ENCODE results near the gene GPS2. TPM values are rescaled to one million over a fixed set of nuclear protein-coding genes. Genes with fewer than 3 reads are reported as not detected.
A peak's percentile ranks its signal among the peaks of the same experiment; 100 is the strongest.

GPS2 gene
- total and polyA plus RNA-seq, 10 of the 15 experiments (the other 5 are each of a cell fraction or from before 2014, with no cell fraction given) = 10.2 to 96.4 (median 42.5) TPM

- ATAC-seq (peak; percentile 90), DNase-seq (ENCODE audit: low read depth, low spot score) (peak; percentile 40), FAIRE-seq (peak; percentile 97)
- no TSS peak for BruUV-seq (replicated peaks)
- H3K4me1 ChIP-seq (ENCODE audit: control insufficient read depth, insufficient read depth, low read length) = peaks cover 8% of the 10 kb centered on the region
- no peaks in the 10 kb centered on the region; a peak in 1 of 4 replicates for H3K27me3 ChIP-seq (replicated peaks in 1 of 2; ENCODE audit: control insufficient read depth in 2 of 2, insufficient read depth in 2 of 2, low read length in 1 of 2)
- POLR2A ChIA-PET = interaction anchor here (1.7 kb wide), 1 partner anchor 16 kb away, joined by 4 read pairs; no protein-coding TSS in a partner anchor
- in situ Hi-C loops (cut with MboI) = no loop called here
- H3K79me2 ChIP-seq (ENCODE audit: control insufficient read depth, insufficient read depth, low read length) = no peaks in the 10 kb centered on the region
- no peaks in the 10 kb centered on the region for H3K36me3 ChIP-seq (ENCODE audit: control insufficient read depth in 2 of 2, insufficient read depth in 2 of 2, low read length in 1 of 2)
- H3K9ac ChIP-seq (ENCODE audit: control insufficient read depth, insufficient read depth, low read length) = no peak overlapping the region; the same call in 1 of the 2 replicates
- H3K9me3 ChIP-seq (replicated peaks; ENCODE audit: control insufficient read depth, insufficient read depth, low read length) = no peaks in the 10 kb centered on the region
- SMC1A ChIA-PET (ENCODE audit: uncharacterized antibody, unreplicated experiment) = interaction anchor here (0.6 to 3.3 kb wide), 5 partner anchors 16 to 407 kb away, joined by 3 to 17 read pairs (median 3); partner anchors contain the start of genes TMEM95 and TP53
- peak overlapping the region; percentile 56 for H3K4me3 ChIP-seq
- 0% methylated on average over 29 of the region's 29 CpGs for WGBS (ENCODE audit: insufficient coverage, insufficient replicate concordance, low lambda C conversion rate, missing lambda C conversion rate)
- no peaks in the 10 kb centered on the region; the same call in 1 of the 2 replicates for H4K20me1 ChIP-seq (ENCODE audit: control insufficient read depth, insufficient read depth)
- H3K27ac ChIP-seq (ENCODE audit: control insufficient read depth, insufficient read depth) = no peak overlapping the region
- peak overlapping the region; percentile 98 for H3K4me2 ChIP-seq (ENCODE audit: control insufficient read depth, insufficient read depth)
- RAD21 ChIA-PET (ENCODE audit: unreplicated experiment) = interaction anchor here (2.3 kb wide), 1 partner anchor 16 kb away, joined by 11 read pairs; no protein-coding TSS in a partner anchor
- intact Hi-C loops (cut with micrococcal nuclease; ENCODE audit: unreplicated experiment) = loop anchor here (1.0 to 2.0 kb wide), 2 partner anchors 16 to 64 kb away; no protein-coding TSS in a partner anchor
- CTCF ChIA-PET = interaction anchor here (0.6 to 10.3 kb wide), 12 partner anchors 11 to 407 kb away, joined by 3 to 102 read pairs (median 3); partner anchors contain the start of genes NEURL4 and TP53
- peak overlapping the region; percentile 82 for H2AFZ ChIP-seq (ENCODE audit: control insufficient read depth, low read depth, low read length)
- TF ChIP-seq RFX5 (IDR thresholded peaks at IDR 0.05; ENCODE audit: low read depth, low read length) (no peak), RELA (IDR thresholded peaks at IDR 0.05; ENCODE audit: borderline replicate concordance, partially characterized antibody) (peak; percentile 33), YBX1 (IDR thresholded peaks at IDR 0.05) (no peak), FOXM1 (IDR thresholded peaks at IDR 0.05; ENCODE audit: low read depth, low read length) (no peak), TCF7 (IDR thresholded peaks at IDR 0.05; ENCODE audit: borderline replicate concordance) (no peak), ZBTB11 (CRISPR knock-in tag; IDR thresholded peaks at IDR 0.05) (no peak), ZNF687 (IDR thresholded peaks at IDR 0.05) (no peak), CREM (IDR thresholded peaks at IDR 0.05; ENCODE audit: low read depth) (no peak), WRNIP1 (IDR thresholded peaks at IDR 0.05; ENCODE audit: borderline replicate concordance, low read depth, low read length) (0 out of 2 replicates have a peak, but pooled peaks have one; percentile 75), BRCA1 (IDR thresholded peaks at IDR 0.05; ENCODE audit: low read depth, low read length) (no peak), EGR1 (IDR thresholded peaks at IDR 0.05; ENCODE audit: borderline replicate concordance in 1 of 2, low read depth in 2 of 2, low read length in 2 of 2) (no peak), GABPA (IDR thresholded peaks at IDR 0.05; ENCODE audit: low read depth) (no peak), STAT1 (conservative IDR thresholded peaks at IDR 0.05) (no peak; the same call in 1 of the 2 replicates), SUPT20H (IDR thresholded peaks at IDR 0.05; ENCODE audit: borderline replicate concordance, control insufficient read depth, low read depth, low read length) (no peak), BMI1 (IDR thresholded peaks at IDR 0.05; ENCODE audit: borderline replicate concordance) (no peak), RCOR1 (conservative IDR thresholded peaks at IDR 0.05; ENCODE audit: low read depth, low read length) (no peak), SMAD5 (IDR thresholded peaks at IDR 0.05; ENCODE audit: low read depth) (no peak)
These were observed 34.6 kb downstream of the GPS2 start for GRCh38 chr17:7280519-7281073.

Data from GM12878 (cell line).